ENCODE data around the gene TMEM143.
"Not testable (repeated sequence)": the region's sequence is repeated elsewhere in the genome, so short reads cannot be mapped to it uniquely, and the experiment has no call there.

Gene TMEM143

DNA sequence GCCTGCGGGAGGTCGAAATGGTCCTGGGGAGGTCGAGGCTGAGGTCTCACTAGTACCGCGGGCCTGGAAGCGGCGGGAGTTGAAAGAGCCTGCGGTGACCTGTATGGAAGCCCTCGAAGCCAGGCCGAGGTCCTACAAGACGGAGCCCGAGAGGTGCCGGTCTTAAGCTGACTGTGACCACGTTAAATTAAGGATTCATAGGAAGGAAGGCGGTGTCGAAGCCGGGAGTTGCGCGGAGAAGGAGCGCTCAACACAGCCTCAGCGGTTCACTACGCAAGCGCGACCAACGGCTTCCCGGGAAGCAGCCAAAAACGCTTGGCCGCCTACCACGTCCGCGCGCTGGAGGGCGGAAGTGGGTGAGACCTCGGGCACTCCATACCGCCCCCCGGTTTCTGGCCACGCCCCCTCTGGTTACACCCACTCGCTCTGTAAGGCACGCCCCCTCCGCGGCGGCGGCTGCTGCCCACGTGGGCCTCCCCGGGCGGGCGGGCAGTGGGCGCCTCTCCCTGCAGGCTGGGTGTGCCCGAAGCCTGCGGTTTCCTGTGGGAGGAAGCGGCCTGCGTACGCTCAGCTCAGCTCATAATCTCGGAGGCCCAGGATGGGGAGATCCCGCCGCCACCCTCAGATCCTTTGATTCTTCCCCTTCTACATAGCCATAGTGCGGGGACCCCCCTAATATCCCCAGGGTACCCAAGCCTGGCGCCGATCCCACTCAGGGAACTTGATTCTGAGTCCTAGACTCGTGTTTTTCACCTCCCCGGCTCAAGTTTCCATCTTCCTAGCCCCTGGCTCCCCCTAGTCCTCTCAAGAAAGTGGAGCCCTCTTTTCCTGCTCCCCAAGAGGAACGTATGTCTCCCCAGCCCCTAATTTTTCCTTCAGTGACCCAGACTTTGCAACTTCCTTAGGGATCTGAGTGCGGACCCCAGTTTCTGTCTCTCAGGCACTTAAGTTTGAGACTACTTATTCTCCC is 41.8 kb downstream of the TMEM143 start:
- DNase-seq, result peak; percentile 96

DNA sequence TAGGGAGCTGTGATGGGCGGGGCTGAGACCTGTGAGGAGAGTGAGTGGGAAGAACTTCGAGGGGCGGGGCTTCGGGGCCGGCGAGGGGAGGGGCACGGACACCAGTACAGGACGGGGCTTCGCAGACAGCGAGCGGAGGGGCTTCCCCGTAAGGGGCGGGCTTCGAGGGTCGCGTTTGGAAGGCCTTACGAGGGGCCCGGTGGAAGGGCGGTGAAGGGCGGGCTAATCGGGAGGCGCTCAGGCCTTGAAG is 42.4 kb downstream of the TMEM143 start:
- DNase-seq, result peak; percentile 95

DNA sequence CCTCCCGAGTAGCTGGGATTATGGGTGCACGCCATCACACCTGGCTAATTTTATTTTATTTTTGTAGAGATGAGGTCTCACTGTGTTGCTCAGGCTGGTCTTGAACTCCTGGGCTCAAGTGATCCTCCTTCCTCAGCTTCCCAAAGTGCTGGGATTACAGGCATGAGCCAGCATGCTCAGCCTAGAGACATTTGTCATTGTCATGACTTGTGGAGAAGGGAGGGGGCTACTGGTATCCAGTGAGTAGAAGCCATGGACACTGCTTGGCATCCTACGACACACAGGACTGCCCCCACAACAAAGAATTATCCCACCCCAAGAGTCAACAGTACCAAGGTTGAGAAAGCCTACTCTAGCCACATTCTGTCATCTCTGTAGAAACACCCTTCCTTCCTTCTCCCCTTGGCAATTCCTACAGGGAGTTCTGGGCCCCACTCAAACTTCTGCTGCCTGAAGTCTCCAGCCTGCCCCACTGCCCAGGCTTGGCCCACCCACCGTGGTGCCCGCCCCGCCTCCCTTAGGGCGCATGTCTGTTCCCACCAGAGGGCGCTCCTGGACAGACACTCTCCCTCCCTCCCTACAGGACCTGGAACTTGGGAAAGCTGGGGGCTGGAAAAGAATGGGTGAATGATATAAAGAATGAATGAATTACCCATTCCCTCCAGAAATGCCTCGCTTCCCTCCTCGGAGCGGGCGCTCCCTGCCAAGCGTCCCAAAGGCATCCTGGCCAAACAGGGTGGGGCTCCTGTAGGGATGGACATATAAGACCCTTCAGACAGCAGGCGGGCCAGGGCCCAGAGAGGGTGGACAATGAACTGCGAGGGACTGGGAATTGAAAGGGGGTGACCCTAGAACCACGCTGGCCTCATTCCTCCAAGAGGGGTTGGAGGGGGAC is 43.8 kb downstream of the TMEM143 start:
- peak; percentile 64 for DNase-seq

DNA sequence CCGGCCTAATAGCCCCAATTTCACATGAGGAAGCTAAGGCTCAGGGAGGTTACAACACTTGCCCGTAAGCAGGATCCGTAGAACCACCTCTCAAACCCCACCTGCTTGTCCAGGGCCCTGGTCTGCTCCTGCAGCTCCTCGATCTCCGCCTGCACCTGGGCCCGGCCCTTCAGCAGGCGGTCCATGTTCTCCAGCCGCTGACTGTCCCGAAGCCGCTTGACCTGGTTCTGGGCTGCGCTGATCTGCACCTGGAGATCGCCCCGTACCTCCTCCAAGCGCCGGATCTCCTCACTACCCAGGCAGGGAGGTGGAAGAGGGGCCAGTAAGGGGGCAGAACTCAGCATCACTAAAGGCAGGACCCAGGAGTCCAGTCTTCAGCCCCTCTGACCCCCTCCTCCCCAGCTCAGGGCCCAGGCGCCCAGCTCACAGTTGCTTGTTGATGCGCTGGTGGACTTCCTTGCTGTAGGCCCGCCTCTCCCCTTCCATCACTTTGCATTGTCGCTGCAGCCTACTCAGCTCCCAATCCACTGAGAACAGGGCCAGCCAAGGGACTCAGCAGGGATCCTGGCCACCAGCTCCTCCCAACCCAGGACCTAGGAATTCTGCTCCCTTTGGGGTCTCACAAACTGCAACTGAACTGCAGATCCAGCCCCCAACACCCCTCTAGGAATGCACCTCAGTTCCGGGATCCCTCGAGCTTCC is 45.3 kb downstream of the TMEM143 start:
- no peak for DNase-seq

DNA sequence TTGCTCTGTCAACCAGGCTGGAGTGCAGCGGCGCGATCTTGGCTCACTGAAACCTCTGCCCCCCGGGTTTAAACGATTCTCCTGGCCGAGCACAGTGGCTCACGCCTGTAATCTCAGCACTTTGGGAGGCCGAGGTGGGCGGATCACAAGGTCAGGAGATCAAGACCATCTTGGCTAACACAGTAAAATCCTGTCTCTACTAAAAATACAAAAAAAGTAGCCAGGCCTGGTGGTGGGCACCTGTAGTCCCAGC is 46.1 kb downstream of the TMEM143 start:
- DNase-seq, result not testable (repeated sequence)

DNA sequence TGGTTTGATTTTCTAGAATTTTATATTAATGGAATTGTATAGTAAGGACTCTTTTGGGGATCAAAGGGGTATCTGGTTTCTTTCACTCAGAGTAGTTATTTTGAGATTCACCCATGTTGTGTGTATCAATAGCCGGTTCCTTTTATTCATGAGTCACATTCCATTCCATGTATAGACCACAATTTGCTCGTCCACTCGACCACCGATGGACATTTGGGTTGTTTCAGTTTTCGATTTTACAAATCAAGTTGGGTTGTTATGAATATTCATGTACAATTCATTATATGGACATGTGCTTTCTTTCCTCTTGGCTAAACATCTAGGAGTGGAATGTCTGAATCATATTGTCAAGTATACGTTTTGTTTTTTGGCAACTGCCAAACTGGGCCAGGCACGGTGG is 48.0 kb downstream of the TMEM143 start:
- DNase-seq, result no peak

DNA sequence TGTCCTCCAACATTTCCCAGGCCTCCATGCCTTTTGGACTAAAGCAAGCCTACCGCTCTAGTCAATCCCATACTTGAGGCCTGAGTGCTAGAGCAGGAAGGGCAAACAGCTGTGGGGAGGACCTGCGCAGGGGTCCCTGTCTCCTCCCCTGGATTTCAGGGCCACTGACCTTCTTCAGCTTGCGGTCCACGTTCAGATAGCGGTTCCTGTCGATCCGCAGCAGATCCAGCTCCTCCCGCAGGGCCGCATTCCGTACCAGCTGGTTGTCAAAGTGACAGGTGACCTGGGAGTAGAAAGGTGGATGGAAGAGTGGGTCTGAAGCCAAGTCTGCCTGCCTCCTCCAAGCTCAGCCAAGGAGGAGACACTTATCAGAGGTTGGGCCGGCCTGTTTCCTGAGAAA is 52.4 kb downstream of the TMEM143 start:
- no peak for DNase-seq

DNA sequence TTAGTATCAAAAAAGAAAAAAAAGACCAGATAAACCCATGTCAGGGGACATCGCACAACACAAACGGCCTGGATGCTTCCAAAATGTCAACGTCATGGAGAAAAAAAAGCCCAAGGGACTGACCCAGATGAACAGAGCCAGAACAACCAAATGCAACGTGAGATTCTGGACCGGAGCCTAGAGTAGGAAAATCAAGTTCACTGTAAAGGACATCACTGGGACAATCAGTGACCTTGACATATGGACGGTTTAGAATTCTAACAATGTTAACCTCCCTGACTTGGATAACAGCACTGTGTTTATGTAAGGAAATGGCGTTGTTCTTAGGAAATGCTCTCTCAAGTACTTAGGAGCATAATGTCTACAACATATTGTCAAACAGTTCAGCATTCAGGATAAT is 53.5 kb downstream of the TMEM143 start:
- DNase-seq, result no peak

DNA sequence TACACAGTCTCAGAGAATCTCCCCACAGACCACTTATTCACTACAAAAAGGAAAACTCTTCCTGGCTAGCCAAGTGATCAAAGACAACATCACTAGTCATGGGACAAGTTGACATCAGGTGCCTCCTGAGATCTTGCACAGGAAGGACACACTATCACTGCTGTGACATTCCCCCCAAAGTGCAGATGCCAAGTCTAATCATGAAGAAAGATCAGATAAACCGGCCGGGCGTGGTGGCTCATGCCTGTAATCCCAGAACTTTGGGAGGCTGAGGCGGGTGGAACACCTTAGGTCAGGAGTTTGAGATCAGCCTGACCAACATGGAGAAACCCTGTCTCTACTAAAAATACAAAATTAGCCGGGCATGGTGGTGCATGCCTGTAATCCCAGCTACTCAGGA is 54.0 kb downstream of the TMEM143 start:
- DNase-seq, result not testable (repeated sequence)

DNA sequence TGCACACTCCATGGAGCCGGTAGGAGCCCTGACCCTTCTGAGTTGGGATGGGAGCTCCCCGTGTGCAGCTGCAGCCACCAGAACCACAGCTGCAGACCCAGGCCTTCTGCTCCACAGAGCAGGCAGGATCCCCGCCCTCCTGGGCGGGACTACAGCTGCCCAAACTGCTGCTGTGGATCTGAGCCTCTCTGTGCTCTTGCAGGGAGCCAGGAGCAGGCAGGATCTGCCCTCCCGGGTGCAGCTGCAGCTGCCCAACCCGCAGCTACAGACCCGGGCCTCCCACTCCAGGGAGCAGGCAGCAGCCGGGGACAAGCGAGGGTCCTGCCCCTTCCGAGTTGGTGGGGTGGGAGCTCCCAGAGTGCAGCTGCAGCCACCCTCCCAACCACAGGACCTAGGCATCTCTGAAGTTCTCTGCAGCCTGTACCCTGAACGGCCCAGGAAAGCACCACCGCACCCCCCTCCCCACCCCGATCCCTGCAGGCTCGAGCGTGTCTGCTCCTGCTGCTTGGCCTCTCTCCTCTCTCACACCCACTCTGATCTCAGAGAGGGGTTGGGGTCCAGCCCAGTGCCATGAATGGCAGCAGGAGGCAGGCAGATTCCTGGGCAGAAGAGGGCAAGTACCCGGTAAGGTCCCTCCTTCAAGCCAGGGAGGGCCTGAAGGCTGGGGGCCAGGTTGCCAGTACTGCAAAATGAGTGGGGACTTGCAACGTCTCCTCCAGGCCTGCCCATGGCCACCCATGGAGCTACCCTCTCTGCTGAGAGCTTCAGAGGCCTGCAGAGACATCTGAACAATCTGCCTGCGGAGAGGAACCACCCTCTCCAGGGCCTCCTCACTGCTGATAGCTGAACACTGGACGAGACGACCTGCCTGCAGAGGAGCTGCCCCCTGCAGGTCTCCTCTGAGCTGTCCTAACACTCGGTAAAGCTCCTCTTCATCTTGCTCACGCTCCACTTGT is 54.8 kb downstream of the TMEM143 start:
- no peak for DNase-seq

DNA sequence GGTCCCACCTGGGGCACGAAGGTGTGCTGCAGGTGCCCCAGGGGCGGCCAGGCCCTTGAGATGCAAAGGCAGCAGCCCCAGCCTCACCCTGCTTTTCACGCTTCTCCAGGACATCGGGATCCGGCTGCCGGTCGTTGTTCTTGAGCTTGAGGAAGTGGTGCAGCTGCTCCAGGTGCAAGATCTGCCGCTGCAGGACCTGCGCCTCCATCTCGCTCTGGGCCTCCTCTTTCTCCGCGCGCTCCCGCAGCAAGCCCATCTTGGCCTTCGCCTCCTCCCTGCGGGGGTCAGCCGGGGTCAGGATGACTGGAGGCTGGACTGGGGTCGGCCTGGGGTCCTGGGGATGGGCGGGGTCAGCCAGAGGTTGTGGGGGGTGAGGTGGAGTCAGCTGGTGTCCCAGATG is 59.9 kb downstream of the TMEM143 start:
- no peak for DNase-seq

DNA sequence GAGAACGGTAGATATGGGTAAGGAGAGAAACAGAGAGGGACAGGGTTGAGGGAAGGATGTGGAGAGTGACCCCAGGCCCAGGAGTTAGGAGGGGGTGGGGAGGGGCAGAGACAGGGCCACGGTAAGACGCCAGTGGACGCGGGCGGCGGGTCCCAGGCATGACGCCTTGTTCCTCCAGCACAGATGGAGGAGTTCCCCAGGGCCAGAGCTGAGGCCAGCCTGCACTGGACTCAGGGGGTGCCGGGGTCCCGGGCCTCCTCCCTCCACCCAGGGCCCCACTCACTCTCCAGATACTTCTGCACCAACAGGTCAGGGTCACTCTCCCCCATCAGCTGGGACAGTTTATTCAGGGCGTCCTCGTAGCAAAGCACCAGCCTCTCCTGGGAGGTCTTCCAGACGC is 60.4 kb downstream of the TMEM143 start:
- no peak for DNase-seq

DNA sequence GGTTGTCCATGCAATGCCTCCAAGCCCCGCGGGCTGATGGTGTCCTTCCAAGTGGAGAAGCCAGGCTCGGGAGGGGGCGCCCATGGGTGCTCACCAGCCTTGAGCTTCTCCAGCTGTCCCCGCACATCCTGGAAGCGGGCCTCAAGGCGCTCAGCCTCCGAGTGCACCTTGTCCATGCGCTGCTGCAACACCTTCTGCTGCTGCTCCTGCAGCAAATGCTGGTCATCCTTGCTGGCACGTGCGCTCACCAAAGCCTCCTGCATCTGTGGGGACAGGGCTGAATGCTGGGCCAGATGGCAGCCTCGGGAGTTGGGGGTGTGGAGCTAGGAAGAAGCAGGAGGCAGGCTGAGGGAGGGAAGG is 61.2 kb downstream of the TMEM143 start:
- no peak for DNase-seq

DNA sequence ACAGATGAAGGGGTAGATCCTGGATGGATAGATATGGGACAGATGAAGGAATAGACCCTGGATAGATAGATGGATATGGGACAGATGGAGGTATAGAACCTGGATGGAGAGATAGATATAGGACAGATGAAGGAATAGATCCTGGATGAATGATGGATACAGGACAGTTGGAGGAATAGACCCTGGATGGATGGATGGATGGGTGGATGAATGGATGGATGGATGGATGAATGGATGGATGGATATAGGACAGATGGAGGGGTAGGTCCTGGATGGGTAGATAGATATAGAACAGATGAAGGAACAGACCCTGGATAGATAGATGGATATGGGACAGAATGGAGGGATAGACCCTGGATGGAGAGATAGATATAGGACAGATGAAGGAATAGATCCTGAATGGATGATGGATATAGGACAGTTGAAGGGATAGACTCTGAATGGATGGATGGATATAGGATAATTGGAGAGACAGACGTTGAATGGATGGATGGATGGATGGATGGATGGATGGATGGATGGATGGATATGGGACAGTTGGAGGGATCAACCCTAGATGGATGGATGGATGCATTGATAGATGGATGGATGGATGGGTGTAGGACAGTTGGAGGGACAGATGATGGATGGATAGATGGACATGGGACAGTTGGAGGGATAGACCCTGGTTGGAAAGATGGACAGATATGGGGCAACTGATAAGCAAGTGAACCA is 61.7 kb downstream of the TMEM143 start:
- no peak for DNase-seq

DNA sequence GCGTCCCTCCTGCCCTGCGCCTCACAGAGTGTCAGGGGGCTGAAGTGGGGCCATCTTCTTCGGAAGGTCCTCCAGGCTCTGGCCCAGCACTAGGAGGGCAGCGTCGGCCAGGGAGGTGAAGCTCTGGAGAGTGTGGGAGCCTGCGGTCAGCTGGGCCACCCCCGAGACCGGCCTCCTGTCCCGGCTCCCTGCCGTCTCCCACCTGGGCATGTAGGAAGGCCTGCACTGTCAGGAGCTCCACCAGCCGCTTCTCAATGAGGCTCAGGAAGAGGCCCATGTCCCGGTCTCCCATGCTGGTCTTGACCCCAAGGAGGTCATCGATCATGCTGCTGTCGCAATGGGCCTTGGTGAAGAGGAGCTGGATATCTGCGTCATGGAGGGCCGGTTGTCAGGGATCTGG is 65.8 kb downstream of the TMEM143 start:
- no peak for DNase-seq

DNA sequence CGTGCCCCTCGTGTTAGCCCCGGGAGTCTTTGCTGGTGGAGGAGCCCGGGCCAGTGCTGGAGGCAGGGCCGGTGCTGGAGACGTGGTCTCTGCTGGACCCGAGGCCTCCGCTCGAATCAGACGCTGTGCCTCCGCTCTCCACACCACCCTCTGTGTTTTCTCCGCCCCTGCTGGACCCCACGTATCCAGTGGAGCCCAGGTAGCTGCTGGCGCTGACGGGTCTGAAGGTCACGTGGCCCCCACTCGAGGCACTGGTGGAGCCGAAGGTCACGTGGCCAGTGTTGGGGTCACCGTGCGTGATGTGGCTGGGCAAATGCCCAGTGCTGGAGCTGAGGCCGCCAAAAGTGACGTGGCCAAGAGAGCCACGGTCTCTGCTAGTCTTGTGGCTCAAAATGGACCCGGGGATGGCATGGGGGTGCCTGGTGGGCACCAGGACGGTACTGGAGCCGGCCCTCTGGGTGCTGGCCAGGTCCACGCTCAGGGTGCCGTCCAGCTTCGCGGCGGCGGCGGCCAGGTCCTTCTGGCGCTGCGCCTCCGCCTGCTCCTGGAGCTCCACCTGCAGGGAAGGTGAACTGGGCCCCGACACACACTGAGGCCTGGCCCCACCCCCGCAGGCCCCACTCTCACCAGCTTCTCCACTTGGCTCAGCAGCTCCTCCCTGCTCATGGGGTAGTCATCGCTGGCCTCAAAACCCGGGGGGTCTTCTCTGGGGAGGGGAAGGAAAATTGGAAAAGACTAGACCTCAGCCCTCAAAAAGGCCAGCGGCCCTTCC is 66.6 kb downstream of the TMEM143 start:
- no peak for DNase-seq

DNA sequence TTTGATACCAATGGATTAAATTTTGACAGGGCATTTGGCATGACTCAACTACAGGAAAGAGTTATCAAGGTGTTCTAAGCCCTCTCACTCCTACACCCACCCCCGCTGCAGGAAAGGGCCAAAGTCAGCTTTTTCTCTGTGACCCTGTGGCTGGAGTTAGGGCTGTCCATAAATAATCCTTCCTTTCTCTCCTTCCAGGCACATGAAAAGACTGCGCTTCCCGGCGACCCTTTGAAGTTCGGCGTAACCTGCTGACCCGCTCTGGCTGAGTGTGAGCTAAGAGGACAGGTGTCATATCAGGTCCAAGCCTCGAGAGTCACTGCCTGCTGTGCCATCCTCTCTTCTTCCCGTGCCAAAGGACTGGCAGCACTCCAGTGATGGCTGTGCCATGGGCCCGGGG is 68.3 kb downstream of the TMEM143 start:
- DNase-seq, result no peak

DNA sequence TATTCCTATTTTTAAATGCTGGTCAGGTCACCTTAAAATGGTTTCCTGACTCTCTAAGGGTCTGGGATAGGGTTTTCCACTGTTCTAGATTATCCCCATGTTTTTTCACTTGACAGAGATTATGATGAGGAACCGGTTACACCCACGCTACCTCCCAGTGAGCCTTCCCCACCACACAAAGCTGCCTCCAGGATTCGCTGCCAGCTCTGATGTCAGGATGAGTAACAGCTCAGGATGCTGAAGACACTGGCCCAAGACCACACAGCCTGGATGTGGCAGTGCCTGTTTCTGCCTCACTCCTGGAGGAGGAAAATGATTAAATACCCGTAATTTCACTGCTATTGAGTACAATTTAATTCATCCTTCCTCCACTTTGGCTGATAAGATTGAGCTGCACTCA is 70.9 kb downstream of the TMEM143 start:
- no peak for DNase-seq

DNA sequence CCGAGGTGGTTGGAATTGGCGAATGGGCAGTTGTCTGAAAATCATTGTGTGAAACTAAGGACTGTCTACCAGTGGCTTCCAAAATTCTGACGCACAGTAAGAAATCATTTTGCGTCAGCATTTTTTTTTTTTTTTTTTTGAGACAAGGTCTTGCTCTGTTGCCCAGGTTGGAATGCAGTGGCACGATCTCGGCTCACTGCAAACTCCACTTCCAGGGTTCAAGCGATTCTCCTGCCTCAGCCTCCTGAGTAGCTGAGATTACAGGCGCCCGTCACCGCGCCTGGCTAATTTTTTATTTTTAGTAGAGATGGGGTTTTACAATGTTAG is 72.3 kb downstream of the TMEM143 start:
- not testable (repeated sequence) for DNase-seq

DNA sequence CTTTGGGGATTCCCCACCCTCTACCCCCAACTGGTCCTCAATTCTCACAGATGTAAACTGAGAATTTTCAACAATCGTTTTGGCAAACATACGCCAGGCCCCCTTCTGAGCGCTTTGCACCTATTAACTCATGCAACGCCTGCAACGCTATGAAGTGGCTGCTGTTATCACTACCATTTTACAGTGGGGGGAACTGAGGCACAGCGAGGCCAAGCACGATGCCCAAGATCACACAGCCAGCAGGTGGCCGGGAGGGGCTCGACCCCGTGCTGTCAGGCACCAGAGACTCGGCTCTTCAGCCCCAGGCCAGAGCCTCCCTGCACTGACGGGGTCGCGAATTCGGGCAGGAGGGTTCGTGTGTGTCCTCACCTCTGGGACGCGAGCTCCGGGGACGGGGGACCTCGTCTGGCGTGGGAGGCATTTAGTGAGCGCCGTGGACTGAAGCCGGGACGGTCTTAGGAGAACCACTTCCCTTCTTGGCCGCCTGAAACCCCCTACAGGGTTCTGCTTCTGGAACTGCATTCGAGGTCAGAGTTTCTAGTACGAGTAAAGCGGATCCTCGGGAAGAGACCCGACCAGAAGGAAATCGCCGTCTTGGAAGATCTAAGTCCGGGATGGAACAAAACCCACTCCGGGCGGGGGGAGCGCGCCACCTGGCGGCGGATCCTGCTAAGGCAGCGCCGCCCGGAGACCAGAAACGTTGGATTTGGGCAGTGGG is 72.8 kb downstream of the TMEM143 start:
- DNase-seq, result peak; percentile 30

DNA sequence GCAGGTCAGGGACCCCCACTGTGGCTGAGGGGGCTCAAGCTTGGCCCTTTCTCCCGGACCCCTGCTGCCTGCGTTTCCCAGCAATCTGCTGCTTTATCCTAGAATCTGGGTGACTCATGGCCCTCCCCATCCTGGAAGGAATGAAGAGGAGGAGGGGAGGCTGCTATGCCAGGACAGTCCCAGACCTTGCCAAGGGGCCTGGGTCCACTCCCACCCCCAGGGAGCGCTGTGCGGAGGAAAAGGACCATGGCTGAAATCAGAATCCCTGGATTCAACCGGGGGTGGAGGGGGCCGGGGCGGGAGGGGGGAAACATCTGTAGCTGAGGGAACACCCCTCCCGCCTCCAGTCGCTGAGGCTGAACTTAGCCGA is 73.4 kb downstream of the TMEM143 start:
- DNase-seq, result no peak
